HG03045 (cell line): Measurements from ENCODE around the gene RANBP3.

ENCODE experiments used
- ATAC-seq: cut with Tn5 transposase; IDR thresholded peaks from one replicate; pipeline ENCODE4 v1.9.1; 2021; ENCODE audit warnings: mild to moderate bottlenecking, moderate library complexity; ENCODE audit not compliant: unreplicated experiment

Gene RANBP3

DNA sequence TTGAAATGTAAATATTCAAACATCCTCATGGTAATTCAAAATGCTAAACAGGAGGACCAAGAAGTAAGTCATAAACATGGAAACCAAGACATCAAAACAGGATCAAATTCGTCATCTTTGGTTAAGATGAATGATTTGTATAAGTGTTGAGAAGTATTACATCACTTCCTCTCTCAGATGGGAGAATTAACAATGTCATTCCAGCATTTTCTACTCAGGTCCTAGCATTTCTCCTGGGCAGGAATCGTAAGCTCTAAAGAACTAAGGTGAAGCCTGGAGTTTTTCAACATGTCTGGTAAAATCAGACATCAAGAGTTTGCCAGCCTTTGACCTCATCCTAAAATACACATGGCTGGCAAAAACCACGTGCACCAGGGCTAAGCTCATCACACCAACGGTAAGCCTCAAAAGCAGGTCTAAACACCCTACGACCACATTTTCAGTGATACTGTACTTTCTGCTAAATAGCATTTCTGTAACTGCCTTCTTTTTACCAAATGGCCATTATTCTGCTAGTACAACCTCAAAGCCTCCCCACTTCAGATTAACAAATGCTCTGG, 24.8 kb downstream of the RANBP3 start:
- ATAC-seq, result no peak

- ATAC-seq, result no peak
Measured at GRCh38 chr19:5952193-5953029, 25.5 kb downstream of the RANBP3 start.

- ATAC-seq, result no peak
Measured at GRCh38 chr19:5951338-5951861, 26.5 kb downstream of the RANBP3 start.

GRCh38 chr19:5950741-5951140, 27.2 kb downstream of the RANBP3 start:
- no peak for ATAC-seq

DNA sequence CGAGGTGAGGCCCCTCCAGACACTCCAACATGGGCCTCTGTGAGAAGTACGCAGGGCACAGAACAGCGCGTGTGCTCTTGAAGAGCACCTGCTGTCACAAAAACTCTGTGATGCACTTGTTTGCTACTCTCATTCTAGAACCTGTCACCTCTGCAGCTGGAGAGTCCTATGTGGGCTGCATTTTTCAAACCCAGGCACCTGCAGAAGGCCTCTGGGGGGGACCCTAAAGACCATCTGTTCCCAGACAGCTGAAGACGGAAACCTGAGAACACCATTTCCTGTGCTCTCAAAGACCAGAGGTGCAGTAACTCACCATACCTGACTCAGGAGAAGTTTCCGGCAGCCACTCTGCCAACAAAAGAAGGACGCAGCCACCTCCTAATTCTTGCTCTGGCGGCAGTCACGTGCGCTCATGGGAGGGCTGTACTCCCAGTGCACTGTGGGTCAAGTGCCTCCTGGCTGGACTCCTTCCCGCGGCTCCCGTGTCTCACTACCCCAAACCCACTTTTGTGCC, 28.1 kb downstream of the RANBP3 start:
- ATAC-seq, result no peak

DNA sequence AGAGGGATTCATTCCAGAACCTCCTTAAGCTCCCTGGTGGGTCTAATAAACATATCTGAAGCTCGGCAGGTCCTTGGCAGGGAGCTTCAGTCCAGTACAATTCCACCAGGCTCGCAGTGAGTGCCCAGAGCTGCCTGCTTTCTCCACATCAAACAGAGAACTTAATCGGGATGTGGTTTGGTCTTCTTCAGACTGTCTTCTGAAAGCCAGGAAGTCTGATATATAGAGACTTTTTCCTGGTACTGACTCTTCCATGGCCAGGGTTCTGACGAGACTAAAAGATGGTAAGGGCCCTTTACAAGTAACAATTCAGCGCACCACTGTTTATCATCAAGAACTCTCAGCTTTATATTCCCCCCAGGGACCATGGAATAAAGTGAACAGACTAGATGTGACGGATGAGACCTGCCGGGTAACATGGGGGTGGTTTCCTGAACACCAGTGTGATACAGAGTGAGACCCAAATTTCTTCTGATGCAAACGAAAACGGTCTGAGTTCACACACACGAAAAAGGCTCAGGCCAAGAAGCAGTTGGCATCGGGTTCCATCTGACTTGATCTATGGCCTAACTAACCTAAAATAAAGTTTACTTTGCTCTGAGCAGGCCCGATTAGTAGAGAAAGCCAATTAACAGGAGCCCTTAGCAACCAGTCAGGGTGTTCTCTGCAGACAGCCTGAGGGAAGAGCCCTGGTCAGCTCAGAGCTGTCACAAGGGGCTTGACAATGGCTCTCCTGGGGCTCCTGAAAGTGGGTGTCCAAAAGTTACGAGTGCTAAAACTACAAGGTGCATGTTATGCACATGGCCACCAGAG, 29.0 kb downstream of the RANBP3 start:
- ATAC-seq, result no peak

DNA sequence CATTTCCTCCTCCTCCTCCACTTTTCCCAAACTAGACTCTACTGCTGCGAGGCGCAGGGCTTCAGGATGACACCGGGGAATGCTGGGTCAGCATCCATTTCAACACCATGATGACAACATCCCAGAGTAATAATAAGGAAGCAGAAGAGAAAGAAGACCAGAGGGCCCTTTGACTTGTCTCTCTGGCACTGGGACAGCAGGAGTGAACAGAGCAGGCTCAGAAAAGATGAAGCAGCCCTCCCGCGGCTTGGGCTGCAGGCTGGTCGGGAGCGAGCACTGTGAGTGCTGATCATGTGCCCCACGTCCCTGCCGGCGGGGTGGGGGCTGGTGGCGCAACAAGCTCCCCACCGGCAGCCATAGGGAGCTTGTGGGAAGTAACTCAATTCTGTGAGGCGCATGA, 30.5 kb downstream of the RANBP3 start:
- no peak for ATAC-seq

GRCh38 chr19:5943623-5944022, 34.3 kb downstream of the RANBP3 start:
- no peak for ATAC-seq

DNA sequence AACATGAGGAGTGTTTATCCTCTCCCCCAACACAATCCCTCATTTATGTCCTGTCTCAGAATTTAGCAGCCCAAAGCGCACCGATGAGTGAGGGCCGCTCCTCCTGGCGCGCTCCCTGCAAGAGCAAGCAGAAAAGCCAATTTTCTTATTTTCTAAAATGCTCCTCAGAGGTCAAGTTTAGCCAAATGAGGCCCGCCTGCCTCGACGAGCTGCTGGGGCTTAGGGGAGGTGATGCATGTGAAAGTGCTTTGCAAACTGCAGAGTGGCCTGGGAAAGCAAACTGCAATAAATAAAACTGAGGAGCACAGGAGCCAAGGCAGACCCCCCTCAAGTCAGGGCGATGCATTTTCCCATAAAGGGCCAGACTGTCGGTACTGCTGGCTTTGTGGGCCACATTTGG, 34.9 kb downstream of the RANBP3 start:
- no peak for ATAC-seq

GRCh38 chr19:5941673-5942072, 36.3 kb downstream of the RANBP3 start:
- ATAC-seq, result no peak

- ATAC-seq, result no peak
Measured at GRCh38 chr19:5940260-5941208, 37.4 kb downstream of the RANBP3 start.

DNA sequence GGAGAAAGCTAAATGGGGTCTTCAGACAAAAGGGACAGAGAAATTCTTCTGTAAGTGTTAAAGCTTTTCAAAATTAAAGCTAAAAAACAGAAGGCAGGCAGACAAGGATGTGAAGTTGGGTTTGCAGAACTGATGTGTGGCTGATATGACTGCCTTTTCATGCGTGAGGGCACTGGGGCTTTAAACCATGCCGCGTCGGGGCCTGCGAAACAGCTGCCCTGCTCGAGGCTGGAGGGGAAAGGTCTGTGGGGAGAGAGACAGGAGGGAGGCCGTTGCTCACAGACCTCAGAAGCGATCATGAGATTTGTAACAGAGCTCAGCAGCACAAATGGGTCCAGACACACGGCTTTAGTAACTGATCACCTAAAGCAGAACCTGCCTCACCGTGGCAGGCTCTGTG, 40.4 kb downstream of the RANBP3 start:
- no peak for ATAC-seq

DNA sequence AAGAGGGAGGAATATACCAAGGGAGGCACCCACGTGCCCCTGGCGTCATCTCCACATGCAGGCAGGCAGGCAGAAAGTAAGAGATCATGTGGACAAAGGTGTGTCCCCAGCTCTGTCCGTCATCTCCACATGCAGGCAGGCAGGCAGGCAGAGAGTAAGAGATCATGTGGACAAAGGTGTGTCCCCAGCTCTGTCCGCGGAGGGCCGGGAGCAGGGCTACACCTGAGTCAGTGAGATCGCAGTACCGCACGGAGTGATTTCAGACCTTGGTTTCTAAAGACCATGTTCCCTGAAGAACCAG, 41.7 kb downstream of the RANBP3 start:
- no peak for ATAC-seq

DNA sequence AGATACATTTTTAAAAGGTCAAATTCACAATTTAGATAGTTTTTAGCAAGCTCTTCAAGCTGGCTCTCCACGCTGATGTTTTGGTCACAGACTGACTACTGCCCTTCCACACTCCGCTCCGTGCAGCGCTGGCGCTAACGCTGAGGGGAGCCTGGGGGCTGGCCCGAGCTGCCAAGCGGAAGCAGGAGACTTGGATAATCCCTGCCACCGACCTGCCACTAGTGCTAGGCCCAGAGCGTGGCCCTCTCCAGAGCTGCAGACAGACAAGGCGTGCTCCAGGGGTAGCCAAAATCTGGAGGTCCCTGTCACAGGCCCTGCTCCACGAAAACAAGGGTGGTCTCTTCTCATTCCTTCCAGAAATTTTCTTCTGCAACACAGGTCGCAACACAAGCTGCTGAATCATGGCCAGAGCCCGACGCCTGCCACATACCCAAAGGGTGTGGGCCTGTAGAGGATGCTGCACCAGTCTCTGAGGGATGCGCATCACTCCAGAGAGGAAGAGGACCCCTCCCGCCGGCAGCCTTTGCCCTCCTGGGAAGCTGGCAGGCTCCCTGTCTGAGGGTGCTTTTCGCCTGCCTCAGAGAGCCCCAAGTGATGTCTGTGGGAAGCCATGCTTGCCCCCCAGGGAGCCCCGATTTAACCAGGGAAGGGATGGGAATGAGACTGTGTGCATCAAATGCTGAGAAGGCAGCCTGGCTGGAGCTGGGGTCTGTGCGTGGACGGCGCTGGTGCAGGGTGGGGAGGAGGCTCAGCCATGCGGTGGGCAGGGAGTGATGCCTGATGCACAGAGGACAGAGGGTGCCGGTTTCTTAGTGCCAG, 42.3 kb downstream of the RANBP3 start:
- ATAC-seq, result no peak

DNA sequence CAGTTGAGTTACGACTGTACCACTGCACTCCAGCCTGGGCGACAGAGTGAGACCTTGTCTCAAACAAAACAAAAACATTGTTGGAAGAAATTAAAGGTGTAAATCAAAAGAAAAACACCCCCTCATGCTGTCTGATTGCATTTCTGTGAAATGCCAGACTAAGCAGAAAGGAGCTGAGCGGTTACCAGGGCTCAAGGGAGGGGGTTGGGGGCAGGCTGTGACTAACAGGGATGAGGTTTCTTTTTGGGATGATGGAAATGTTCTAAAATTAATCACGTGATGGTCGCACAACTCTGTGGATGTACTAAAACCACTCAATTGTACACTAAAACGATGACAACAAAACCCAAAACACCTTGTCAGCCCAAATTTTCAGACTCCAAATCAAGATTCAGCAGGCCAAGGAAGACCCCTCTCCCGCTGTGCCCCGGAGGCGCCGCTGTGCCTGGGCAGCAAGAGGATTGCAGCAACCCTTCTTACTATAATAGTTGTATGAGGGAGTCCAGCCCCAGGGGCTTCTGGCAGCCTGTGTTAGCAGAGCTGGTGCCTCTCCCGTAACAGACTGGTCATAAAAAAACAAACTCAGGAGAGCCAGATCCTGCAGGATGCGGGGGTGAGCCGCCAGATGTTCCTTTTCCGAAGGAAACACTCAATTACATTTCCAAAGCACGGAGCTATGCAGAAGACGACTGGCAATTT, 43.0 kb downstream of the RANBP3 start:
- ATAC-seq, result no peak

- ATAC-seq, result no peak
Measured at GRCh38 chr19:5934069-5934401, 43.9 kb downstream of the RANBP3 start.

- no peak for ATAC-seq
Measured at GRCh38 chr19:5933391-5934068, 44.4 kb downstream of the RANBP3 start.

DNA sequence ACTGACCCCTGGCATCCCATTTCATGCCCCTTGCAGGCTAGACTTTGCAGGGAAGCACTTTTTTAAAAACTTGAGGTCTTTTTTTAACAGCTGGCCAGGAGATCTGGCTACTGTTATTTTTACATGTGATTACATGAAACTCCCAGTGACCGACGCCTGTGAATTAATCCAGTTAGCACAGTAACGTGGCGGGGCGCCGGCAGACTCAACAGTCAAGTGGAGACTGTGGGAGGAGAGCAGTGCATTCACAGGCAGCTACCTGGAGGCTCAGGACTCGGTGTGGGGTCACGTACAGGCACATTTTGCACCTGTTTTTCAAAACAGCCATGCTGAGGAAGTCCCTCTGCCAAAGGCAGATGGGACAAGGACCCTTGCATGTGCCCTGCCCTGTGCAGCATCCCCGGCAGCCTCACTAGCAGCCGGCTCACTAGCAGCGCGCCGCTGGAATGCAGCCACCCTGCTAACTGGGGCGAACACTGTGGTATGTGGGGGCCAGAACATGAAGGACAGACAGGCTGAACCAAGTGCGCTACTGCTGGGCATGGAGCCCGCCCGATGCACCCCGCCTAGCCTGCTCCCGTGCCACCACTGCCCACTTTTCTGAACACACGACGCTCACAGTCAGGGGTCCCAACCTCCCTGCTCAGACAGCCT, 45.2 kb downstream of the RANBP3 start:
- no peak for ATAC-seq
